Measurements from ENCODE around the gene PCDH12.

GRCh38 chr5:141994511-141995136, 36.6 kb upstream of the PCDH12 start:
- TF ChIP-seq, protein P1, sequence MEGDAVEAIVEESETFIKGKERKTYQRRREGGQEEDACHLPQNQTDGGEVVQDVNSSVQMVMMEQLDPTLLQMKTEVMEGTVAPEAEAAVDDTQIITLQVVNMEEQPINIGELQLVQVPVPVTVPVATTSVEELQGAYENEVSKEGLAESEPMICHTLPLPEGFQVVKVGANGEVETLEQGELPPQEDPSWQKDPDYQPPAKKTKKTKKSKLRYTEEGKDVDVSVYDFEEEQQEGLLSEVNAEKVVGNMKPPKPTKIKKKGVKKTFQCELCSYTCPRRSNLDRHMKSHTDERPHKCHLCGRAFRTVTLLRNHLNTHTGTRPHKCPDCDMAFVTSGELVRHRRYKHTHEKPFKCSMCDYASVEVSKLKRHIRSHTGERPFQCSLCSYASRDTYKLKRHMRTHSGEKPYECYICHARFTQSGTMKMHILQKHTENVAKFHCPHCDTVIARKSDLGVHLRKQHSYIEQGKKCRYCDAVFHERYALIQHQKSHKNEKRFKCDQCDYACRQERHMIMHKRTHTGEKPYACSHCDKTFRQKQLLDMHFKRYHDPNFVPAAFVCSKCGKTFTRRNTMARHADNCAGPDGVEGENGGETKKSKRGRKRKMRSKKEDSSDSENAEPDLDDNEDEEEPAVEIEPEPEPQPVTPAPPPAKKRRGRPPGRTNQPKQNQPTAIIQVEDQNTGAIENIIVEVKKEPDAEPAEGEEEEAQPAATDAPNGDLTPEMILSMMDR (IDR thresholded peaks at IDR 0.05 in 8 of 11, conservative IDR thresholded peaks at IDR 0.05 in 3 of 11), result no peak
- no peak for TF ChIP-seq POLR2A (IDR thresholded peaks at IDR 0.05)

Data from spleen (tissue), 7 donors.